Activated effector memory CD4-positive, alpha-beta T cell treated with anti-CD3 and anti-CD28 coated beads, Interleukin-2, amount 50 U/mL, for 16 hours (primary cell): ENCODE data around the gene ZNF428.

Experiments used
- DNase-seq: peaks from one replicate; pipeline ENCODE4 v3.0.0-alpha.2; 2020

The ZNF428 gene

GRCh38 chr19:43561139-43561970, 58.1 kb downstream of the ZNF428 start:
- no peak for DNase-seq

GRCh38 chr19:43560687-43561086, 58.7 kb downstream of the ZNF428 start:
- DNase-seq, result no peak
